GM19099 (cell line): ENCODE data around the gene FDX2.

ENCODE experiments used
- POLR2A ChIP-seq: IDR thresholded peaks from 3 replicates; pipeline ENCODE4 v1.6.1; 2011; ENCODE audit warnings: low read depth; ENCODE audit not compliant: insufficient read length; ENCODE audit errors: extremely low read depth

The FDX2 gene

GRCh38 chr19:10315335-10316214 lies at the start of gene FDX2:
Gene FDX2, minus strand, starts transcription at chr19:10316015. Its CDS starts 19 bp downstream, at chr19:10315996.
- TF ChIP-seq POLR2A: peak; percentile 78

- no peak for TF ChIP-seq POLR2A
These were observed 49.7 kb upstream of the FDX2 start for GRCh38 chr19:10365518-10365917.

DNA sequence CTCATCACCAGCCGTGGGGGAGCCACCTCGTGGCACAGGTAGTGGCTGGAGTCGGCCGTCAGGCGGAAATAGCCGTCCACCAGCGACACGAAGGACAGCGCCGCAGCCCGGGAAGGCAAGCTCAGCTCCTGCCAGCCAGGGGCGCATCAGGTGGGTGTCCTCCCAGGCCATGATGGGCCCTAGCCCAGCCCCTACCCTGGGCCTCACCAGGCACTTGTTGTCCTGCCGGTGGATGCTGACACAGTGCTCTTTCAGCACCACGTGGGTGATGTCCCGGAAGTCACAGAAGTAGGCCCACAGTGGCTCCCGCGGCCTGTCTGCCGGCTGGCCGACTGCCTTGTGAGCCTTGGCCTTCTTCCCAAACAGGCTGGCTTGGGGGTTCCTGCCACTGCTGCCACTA lies 48.8 kb upstream of the FDX2 start:
- no peak for TF ChIP-seq POLR2A

GRCh38 chr19:10363789-10364281 lies 48.0 kb upstream of the FDX2 start:
- no peak for TF ChIP-seq POLR2A

GRCh38 chr19:10362259-10362658 lies 46.4 kb upstream of the FDX2 start:
- TF ChIP-seq POLR2A: no peak

GRCh38 chr19:10361569-10362011 lies 45.8 kb upstream of the FDX2 start:
- TF ChIP-seq POLR2A: no peak

DNA sequence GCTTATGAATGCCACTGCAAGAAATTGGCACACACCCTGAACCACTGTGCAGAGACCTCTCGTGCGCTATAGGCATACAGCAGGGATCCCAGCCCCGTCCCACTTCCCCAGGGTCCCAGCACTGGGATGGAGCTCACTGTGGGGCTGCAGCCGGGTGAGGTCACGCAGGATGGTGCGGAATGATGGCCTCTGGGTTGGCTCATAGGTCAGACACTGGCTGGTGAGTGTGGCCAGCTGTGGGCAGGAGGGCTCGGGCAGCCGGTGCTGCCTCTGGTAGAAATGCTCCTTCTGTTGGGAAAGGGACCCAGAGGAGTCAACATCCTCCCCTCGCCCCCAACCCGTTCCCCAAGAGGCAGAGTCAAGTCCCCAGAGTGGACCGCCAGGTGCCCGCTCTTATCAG lies 40.6 kb upstream of the FDX2 start:
- no peak for TF ChIP-seq POLR2A

DNA sequence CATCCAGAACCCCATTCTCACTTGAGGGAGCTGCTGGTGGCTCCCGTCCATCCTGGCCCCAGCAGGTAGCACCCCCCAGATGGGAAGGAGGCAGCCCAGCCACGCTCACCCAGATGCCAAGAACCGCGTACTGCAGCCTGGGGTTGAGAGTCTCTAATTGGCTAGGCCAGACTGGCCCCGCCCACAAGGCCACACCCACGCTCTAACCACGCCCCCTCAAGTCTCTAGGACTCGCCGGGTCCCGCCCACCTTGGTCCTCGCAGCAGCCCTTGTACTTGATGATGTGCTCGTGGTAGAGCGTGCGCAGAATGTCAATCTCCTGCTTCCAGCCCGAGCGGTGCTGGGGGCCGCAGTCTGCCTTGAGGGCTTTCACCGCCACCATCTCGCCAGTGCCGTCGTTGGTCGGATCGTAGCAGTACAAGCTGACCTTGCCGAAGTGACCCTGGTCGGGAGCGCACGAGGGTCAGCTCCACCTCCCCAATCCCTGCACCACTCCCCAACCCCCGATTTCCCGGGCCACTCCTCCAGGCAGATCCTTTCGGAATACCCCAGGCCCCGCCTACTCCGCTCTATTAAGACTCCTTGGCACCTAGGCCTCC lies 38.1 kb upstream of the FDX2 start:
- no peak for TF ChIP-seq POLR2A

- TF ChIP-seq POLR2A: no peak
These were observed 37.2 kb upstream of the FDX2 start for GRCh38 chr19:10352764-10353671.

- no peak for TF ChIP-seq POLR2A
These were observed 30.7 kb upstream of the FDX2 start for GRCh38 chr19:10346509-10346908.

DNA sequence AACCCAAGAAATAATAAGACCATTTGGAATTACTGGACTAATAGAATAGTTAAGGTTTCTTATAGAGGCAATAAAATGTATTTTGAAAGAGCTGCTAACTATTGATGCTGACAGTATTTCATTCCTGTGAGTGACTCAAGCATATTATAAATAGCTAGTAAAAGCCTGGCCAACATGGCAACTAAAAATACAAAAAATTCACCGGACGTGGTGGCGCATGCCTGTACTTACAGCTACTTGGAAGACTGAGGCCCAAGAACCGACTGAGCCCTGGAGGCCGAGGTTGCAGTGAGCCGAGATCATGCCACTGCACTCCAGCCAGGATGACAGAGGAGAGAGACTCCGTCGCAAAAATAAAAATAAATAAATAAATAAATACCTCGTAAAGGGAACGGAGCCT lies 29.0 kb upstream of the FDX2 start:
- TF ChIP-seq POLR2A: no peak

- TF ChIP-seq POLR2A: no peak
These were observed 27.7 kb upstream of the FDX2 start for GRCh38 chr19:10343495-10343894.

GRCh38 chr19:10339977-10340376 lies 24.2 kb upstream of the FDX2 start:
- TF ChIP-seq POLR2A: no peak

DNA sequence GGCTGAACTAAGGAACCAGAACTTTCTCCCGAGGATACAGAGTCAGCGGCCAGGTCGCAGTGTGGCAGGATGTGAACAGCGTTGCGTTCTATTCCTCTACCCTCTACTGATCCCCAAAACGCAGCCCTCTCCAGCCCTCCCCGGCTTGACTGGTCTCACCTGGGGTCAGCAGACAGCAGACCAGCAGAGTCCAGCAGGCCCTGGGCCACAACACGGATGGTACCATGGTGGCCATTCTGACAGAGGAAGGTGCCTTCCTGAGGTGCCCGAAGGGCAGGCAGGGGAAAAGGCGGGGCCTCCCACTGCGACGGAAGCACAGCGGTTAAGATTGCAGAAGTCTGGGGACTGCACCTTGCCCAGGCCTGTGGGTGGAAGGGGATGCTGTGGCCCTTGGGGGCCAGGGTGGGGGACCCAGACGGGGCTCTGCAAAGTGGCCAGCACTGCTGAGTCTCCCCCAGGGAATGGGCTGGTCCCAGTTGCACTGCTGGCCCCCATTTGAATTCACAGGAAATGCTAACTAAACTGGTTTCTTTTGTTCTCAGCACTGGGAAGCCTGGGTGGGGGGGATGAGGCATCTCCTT lies 23.7 kb upstream of the FDX2 start, which contains the start of gene ICAM3:
Gene ICAM3 (minus strand): TSS at position 245 of the 581 bp plus-strand sequence. CDS start 10 bp downstream, at position 235.
- TF ChIP-seq POLR2A: peak; percentile 86

- TF ChIP-seq POLR2A: no peak
These were observed 23.1 kb upstream of the FDX2 start for GRCh38 chr19:10338940-10339339.

- no peak for TF ChIP-seq POLR2A
These were observed 19.7 kb upstream of the FDX2 start for GRCh38 chr19:10335352-10335985.
